ENCODE data around the gene AEN. TPM values are rescaled to one million over a fixed set of nuclear protein-coding genes. Genes with fewer than 3 reads are reported as not detected.

AEN gene
- total RNA-seq, 4 donors from 2014 or later, result 7.6 to 60.2 (median 25.2) TPM

DNA sequence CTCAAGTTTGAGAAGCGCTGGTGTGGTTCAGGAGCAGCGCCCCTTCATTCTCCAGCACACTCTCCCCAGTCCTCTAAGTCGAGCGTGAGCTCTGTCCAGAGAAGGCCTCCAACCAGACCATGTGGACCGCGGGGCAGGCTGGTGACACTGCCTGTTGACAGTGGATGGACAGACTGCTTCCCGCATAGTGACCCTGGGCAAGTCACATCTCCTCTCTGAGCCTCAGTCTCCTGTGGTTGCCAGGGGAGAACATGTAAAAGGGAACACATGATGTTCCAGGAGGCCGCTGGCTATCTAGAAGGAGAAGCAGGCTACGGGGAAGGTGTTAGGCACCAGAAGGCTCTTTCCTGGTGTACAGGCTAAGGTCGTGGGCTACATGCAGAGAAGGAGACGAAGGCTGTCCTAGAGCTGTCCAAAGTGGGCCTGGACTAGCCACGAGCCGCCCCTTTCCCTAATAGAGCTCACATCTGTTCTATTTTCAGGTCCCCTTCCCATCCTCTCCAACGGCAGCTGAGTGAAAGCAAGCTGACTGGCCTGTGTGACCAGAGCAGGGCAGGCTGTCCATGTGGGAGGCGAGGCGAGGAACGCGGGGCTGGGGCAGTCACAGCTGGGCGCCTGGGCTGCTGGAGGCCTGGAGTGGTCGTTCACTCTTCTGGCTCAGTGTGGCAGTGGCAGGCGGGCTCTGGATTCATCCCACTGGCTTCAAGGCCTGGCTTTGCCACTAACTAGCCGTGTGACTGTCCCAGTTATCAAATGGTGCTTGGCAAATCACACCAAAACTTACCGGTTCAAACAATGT, 28.8 kb downstream of the AEN start:
- ATAC-seq (ENCODE audit: low FRiP score) (peak; percentile 2), DNase-seq (ENCODE audit: low spot score) (no peak)
- TF ChIP-seq, protein P1, sequence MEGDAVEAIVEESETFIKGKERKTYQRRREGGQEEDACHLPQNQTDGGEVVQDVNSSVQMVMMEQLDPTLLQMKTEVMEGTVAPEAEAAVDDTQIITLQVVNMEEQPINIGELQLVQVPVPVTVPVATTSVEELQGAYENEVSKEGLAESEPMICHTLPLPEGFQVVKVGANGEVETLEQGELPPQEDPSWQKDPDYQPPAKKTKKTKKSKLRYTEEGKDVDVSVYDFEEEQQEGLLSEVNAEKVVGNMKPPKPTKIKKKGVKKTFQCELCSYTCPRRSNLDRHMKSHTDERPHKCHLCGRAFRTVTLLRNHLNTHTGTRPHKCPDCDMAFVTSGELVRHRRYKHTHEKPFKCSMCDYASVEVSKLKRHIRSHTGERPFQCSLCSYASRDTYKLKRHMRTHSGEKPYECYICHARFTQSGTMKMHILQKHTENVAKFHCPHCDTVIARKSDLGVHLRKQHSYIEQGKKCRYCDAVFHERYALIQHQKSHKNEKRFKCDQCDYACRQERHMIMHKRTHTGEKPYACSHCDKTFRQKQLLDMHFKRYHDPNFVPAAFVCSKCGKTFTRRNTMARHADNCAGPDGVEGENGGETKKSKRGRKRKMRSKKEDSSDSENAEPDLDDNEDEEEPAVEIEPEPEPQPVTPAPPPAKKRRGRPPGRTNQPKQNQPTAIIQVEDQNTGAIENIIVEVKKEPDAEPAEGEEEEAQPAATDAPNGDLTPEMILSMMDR (IDR thresholded peaks at IDR 0.05), result no peak

DNA sequence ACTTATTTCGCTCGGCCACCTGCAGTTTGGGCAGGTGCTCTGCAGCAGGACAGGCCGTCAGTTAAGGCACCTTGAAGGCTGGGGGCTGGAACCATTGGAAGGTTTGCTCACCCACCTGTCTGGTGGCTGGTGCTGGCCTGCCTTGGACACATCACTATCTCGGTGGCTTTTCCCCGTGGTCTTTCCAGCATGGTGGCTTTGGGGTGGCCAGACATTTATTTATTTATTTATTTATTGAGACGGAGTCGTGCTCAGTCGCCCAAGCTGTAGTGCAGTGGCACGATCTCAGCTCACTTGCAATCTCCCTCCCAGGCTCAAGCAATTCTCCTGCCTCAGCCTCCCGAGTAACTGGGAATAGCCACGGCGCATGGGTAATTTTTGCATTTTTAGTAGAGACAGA, 29.4 kb downstream of the AEN start:
- DNase-seq (ENCODE audit: low spot score), result no peak

DNA sequence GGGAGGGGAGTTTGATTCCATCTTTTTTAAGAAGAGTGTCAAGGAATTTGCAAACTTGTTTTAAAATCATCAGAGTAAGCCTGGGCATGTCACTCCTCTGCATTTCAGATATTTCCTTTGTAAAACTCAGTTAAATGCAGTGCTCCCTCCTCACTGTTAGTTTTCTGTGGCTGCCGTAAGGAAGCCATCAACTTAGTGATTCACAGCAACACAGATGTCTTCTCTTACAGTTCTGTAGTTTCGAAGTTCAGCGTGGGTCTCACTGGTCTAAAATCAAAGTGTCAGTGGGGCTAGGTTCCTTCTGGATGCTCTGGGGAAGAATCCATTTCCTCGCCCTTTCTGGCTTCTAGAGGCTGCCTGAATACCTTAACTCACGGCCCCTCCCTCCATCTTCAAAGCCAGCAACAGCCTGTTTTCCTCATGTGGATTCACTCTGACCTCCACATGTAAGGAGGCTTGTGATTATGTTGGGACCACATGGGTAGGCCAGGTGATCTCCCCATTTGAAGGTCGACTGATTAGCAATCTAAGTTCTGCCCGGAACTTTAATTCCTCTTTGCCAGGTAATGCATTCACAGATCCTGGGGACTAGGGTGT, 30.1 kb downstream of the AEN start:
- DNase-seq (ENCODE audit: low spot score), result no peak
- no peak for ATAC-seq (ENCODE audit: low FRiP score)
- TF ChIP-seq, protein P1 (IDR thresholded peaks at IDR 0.05), result no peak

More for the DNA sequence above, 29.4 kb downstream of the AEN start:
- TF ChIP-seq, protein P1 (IDR thresholded peaks at IDR 0.05), result no peak
- no peak for ATAC-seq (ENCODE audit: low FRiP score)

DNA sequence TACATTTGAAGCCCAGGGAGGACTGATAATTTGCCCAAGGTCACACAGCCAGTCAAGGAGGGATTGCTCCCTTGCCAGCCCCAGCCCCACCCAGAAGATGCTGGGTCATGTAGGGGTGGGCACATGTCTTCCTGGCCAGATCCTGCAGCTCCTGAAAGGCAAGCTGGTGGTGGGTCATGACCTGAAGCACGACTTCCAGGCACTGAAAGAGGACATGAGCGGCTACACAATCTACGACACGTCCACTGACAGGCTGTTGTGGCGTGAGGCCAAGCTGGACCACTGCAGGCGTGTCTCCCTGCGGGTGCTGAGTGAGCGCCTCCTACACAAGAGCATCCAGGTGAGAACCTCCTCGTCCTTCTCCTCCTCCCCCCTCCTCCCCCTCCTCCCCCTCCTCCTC, 30.8 kb downstream of the AEN start:
- ATAC-seq (ENCODE audit: low FRiP score) (no peak), DNase-seq (ENCODE audit: low spot score) (no peak)
- TF ChIP-seq, protein P1 (IDR thresholded peaks at IDR 0.05), result no peak

DNA sequence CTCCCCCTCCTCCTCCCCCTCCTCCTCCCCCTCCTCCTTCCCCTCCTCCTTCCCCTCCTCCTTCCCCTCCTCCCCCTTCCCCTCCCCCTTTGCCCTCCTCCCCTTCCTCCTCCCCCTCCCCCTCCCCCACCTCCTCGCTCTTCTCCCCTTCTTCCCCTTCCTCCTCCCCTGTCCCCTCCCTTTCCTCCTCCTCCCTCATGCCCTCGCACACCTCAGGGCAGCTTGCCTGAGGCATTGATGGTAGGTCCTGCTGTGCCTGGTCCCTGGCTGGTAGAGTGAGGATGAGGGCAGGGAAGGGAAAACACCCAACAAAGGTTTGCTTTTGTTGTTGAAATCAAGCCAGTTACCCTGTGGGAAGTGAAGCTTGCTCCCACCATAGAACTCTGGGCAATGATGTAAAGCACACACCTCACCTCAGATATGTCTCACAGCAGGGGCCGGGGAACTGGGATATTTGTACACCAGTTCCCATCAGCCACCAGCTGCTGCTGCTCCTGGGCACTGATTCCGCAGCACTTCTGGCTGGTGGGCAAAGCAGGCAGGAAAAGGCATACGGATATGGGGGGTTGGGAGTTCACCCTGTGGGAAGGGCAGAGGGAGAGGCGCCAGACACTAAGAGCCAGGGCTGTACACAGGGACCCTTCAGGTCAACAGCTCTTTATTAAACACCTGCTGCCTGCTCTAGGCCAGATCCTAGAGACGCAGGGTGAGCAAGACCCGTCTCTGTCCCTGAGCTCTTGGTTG, 31.5 kb downstream of the AEN start:
- DNase-seq (ENCODE audit: low spot score), result no peak
- ATAC-seq (ENCODE audit: low FRiP score), result no peak
- TF ChIP-seq, protein P1 (IDR thresholded peaks at IDR 0.05), result no peak

DNA sequence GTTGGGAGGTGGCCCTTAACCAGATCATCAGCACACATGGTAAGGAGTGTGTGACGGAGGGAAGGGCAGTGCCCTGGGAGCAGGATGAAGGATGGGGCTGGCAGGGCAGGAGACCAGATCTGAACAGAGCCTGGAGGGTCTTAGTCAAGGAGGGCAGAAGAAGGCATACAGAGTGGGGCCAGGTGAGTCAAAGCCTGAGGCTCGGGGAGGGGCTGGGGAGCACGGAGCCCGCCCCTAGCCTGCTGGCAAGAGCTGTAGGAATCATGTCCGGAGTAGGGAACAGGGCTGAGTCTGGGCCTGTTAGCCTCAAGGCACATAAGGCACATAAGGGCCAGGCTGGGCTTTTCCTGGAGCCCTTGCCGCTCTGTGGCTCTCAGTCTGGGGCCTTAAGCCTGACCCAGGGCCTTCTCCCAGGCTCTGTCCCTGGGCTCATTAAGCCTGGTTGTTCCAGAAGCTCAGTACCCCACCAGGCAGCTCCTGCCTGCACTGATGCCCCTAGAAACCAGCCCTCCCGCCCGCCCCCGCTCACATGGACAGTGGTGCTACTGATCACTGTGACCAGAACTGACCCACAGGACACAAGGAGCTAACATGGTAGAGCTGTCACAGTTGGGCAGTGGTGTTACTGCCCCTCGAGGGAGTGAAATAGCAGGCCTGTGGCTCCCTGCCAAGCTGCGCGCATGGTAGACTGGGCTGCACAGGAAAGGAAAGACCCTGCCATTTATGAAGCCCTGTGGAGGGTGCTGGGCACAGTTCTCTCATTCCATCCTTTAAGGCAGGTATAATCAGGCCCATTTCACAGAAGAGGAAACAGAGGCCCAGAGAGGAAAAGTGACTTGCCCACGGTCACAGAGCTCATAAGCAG, 32.3 kb downstream of the AEN start:
- DNase-seq (ENCODE audit: low spot score) (no peak), ATAC-seq (ENCODE audit: low FRiP score) (no peak)
- TF ChIP-seq, protein P1 (IDR thresholded peaks at IDR 0.05), result no peak

Measured in omental fat pad (tissue), 4 donors.